ENCODE data around the gene USP36.

DNA sequence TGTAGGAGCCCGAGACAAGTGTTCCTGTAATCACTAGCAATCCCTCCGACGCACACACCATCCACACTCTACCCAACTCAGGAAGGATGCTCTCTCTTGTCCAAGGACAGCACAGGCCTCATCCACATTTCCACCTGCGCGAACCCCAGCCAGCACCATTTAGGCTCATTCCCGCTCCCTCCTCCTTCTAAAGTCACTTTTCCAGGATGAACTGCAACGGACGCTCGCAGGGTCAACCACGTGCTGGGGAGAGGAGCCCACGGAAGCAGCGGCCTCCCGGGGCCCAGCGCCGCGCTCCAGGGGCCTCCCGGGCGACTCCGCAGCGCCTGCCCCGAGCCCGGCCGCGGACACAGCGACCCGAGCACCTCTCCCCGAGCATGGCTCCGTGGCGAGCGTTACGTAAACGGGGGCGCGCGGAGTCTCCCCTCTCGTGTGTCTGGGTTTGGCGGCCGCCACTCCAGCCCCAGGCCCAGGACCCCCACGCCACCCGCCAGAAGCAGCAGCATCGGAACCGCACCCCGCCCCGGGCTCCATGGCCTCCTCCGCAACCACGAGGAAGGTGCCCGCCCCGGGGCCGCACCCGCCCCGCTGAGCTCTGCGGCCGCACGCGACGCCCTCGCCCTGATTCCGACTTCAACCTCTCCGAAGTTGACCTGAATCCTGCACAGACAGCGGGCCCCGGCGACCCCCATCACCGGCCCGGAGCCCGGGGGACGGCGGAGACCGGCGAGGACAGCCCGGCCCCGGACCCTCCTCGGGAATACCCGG, 668 bp downstream of the USP36 start:
- TF ChIP-seq GATA2 (IDR thresholded peaks at IDR 0.05; ENCODE audit: low read depth, low read length), result no peak
- TF ChIP-seq GATA3 (IDR thresholded peaks at IDR 0.05; ENCODE audit: low read depth, low read length), result no peak

All from SH-SY5Y (cell line).